Esophagus squamous epithelium (tissue), 5 donors: ENCODE results near the gene GMFB. TPM values are rescaled to one million over a fixed set of nuclear protein-coding genes. Genes with fewer than 3 reads are reported as not detected.

Experiments
- DNase-seq: peaks from one replicate; lab custom pipeline; 2025; lab: John Stamatoyannopoulos, UW
- H3K27ac ChIP-seq, 4 donors: fragments of 200-600 bp; sonication (generic); one replicate each; pipeline ENCODE4 v1.5.1; 2016 to 2019; ENCODE audit warnings: mild to moderate bottlenecking in 1 of 4
- H3K27me3 ChIP-seq, 4 donors: fragments of 200-600 bp; sonication (generic); 1 replicate in 3 of 4; 2 replicates in 1 of 4; pipeline versions ENCODE4 v1.5.1 to v1.6.0; 2017 to 2021; ENCODE audit warnings: antibody characterized with exemption in 1 of 4
- H3K36me3 ChIP-seq, 3 donors: fragments of 200-600 bp; sonication (generic); one replicate each; pipeline ENCODE4 v1.5.1; 2016 to 2019
- H3K4me1 ChIP-seq, 3 donors: fragments of 200-600 bp; sonication (generic); one replicate each; pipeline ENCODE4 v1.5.1; 2017 to 2019
- H3K4me3 ChIP-seq, 4 donors: fragments of 200-600 bp; sonication (generic); 1 replicate in 3 of 4; 2 replicates in 1 of 4; pipeline ENCODE4 v1.5.1; 2016 to 2019; ENCODE audit warnings: mild to moderate bottlenecking in 2 of 4, moderate library complexity in 1 of 4
- H3K9me3 ChIP-seq, 3 donors: fragments of 200-600 bp; sonication (generic); one replicate each; pipeline ENCODE4 v1.5.1; 2016 to 2019
- POLR2A ChIP-seq, 4 donors: fragments of 450-650 bp; IDR thresholded peaks; one replicate each; pipeline ENCODE4 v1.6.1; 2017; ENCODE audit warnings: antibody characterized with exemption in 4 of 4, mild to moderate bottlenecking in 4 of 4, moderate library complexity in 3 of 4
- WGBS, 2 donors: methylation state at CpG; one replicate each; pipeline ENCODE4 v1.1.5; 2018; 5-methylcytosine and 5-hydroxymethylcytosine counted together
- intact Hi-C: fragments of 100-400 bp; cut with DNase I; formaldehyde crosslinking; loops from one replicate; pipeline ENCODE4 v1.15.0; 2022
- total RNA-seq, 4 donors: library from RNA; depleted of rRNA; stranded (reverse); fragments of >200 nt; gene quantifications; one replicate each; pipeline ENCODE4 v1.1.0, GENCODE V29; 2016
- TF ChIP-seq, protein P1 (sequence below), 6 experiments: fragments of 450-650 bp in 4 of 6; fragments of 200-600 bp in 2 of 6; sonication (generic) in 2 of 6; IDR thresholded peaks; one replicate each; pipeline ENCODE4 v1.5.1; 2016 to 2019; ENCODE audit warnings: antibody characterized with exemption in 6 of 6, mild to moderate bottlenecking in 4 of 6, moderate library complexity in 4 of 6
- donor health status: DM: yes; HTN: yes; CAD: no.

Gene GMFB
- 10 to 100 TPM; 10.2 to 69.8 (median 36.2) TPM for total RNA-seq

DNA sequence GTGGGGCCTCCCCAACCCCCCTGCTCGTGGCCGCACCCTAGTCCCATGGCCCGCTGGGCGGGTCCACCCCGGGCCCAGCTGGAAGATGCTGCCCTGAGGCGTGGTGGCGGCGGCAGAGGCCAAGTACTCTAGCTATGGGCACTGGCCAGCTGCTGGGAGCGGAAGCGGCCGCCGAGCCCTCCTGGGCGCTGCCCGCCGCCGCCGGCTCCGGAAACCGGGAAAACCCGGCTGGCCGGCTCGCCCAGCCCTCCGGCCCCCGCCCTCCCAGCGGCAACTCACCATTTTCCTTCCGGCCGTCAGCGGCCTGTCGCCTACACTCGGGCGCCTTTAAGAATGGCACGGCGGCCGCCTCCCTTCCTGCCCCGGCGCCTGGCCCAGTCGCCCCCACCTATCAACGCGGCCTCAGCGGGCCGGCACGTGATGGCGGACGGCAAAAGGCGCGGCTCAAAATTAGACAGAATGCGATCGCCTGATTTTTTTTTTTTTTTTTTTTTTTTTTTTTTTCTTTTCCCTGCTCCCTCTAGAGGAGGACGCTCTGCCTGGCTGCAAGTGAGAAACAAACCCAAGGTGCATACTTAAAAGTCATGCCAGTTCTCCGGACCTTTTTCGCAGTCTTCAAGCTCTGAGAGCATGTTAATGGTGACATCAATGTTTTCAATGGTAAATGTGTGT is at the start of gene GMFB:
Gene GMFB, minus strand, starts transcription at position 335 of the 672 bp plus-strand sequence. Its CDS starts 53 bp downstream, at position 282.
- Histone ChIP-seq H3K36me3 (no peaks in the 10 kb centered on the region), H3K27ac (peak within 1 kb of the TSS; percentile 90 to 96 (median 95)), H3K4me1 (peaks cover 0 to 59% (median 11%) of the 10 kb centered on the region in 3 donors), H3K9me3 (no peaks in the 10 kb centered on the region), H3K4me3 (peak within 1 kb of the TSS; percentile 50 to 88 (median 76)), H3K27me3 (no peaks in the 10 kb centered on the region)
- intact Hi-C loops = no loop called here
- DNase-seq = peak; percentile 68
- WGBS, 2 donors = 0 to 1% methylated on average over 18 to 23 of the region's 51 CpGs
- TF ChIP-seq POLR2A (IDR thresholded peaks at IDR 0.05) = peak in 2 of 4 donors; percentile 74 to 80
- TF ChIP-seq, protein P1, sequence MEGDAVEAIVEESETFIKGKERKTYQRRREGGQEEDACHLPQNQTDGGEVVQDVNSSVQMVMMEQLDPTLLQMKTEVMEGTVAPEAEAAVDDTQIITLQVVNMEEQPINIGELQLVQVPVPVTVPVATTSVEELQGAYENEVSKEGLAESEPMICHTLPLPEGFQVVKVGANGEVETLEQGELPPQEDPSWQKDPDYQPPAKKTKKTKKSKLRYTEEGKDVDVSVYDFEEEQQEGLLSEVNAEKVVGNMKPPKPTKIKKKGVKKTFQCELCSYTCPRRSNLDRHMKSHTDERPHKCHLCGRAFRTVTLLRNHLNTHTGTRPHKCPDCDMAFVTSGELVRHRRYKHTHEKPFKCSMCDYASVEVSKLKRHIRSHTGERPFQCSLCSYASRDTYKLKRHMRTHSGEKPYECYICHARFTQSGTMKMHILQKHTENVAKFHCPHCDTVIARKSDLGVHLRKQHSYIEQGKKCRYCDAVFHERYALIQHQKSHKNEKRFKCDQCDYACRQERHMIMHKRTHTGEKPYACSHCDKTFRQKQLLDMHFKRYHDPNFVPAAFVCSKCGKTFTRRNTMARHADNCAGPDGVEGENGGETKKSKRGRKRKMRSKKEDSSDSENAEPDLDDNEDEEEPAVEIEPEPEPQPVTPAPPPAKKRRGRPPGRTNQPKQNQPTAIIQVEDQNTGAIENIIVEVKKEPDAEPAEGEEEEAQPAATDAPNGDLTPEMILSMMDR (IDR thresholded peaks at IDR 0.05) = peak in 5 of 6 experiments; percentile 22 to 57 (median 27)

GRCh38 chr14:54538055-54538454 is 49.3 kb upstream of the GMFB start:
- Histone ChIP-seq H3K4me3 (no peak overlapping the region), H3K9me3 (no peaks in the 10 kb centered on the region), H3K27me3 (no peaks in the 10 kb centered on the region), H3K4me1 (no peaks in the 10 kb centered on the region), H3K36me3 (peaks cover 0 to 38% (median 0%) of the 10 kb centered on the region in 3 donors), H3K27ac (no peak overlapping the region)
- TF ChIP-seq POLR2A (IDR thresholded peaks at IDR 0.05) = no peak
- TF ChIP-seq, protein P1 (IDR thresholded peaks at IDR 0.05) = no peak
- DNase-seq = no peak
- WGBS, 2 donors = 96% methylated on average over 3 of the region's 3 CpGs
- intact Hi-C loops = no loop called here

GRCh38 chr14:54537651-54538050 is 48.9 kb upstream of the GMFB start:
- DNase-seq = no peak
- 84 to 88% methylated on average over 2 of the region's 2 CpGs for WGBS, 2 donors
- intact Hi-C loops = no loop called here
- H3K4me3 ChIP-seq = no peak overlapping the region
- no peak overlapping the region for H3K27ac ChIP-seq
- no peaks in the 10 kb centered on the region for H3K27me3 ChIP-seq
- TF ChIP-seq, protein P1 (IDR thresholded peaks at IDR 0.05) = no peak
- no peak for TF ChIP-seq POLR2A (IDR thresholded peaks at IDR 0.05)
- peaks cover 0 to 38% (median 0%) of the 10 kb centered on the region in 3 donors for H3K36me3 ChIP-seq
- H3K4me1 ChIP-seq = no peaks in the 10 kb centered on the region
- no peaks in the 10 kb centered on the region for H3K9me3 ChIP-seq

DNA sequence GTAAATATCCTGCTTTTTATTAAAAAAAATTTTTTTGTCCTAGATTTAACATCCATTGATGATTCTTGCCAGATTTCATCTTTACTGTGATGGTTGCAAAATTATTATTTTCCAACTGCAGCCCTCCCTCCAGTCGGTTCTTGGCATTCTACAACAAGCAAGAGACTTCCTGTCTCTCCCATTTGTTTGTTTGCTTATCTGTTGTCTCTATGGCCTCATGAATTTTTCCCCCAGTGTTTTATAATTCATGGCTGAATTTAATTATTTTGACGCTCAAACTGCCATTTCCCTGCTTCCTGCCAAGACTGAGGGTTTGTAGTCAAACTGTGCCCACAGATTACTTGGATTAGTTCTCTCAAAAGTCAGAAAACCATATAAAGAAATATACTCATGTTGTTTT is 46.9 kb upstream of the GMFB start:
- TF ChIP-seq POLR2A (IDR thresholded peaks at IDR 0.05) = no peak
- TF ChIP-seq, protein P1 (IDR thresholded peaks at IDR 0.05) = no peak
- DNase-seq = no peak

GRCh38 chr14:54535126-54535525 is 46.3 kb upstream of the GMFB start:
- Histone ChIP-seq H3K27me3 (no peaks in the 10 kb centered on the region), H3K36me3 (peaks cover 0 to 46% (median 0%) of the 10 kb centered on the region in 3 donors), H3K4me1 (no peaks in the 10 kb centered on the region), H3K4me3 (no peak overlapping the region), H3K27ac (no peak overlapping the region), H3K9me3 (no peaks in the 10 kb centered on the region)
- TF ChIP-seq POLR2A (IDR thresholded peaks at IDR 0.05) = no peak
- TF ChIP-seq, protein P1 (IDR thresholded peaks at IDR 0.05) = no peak
- DNase-seq = no peak
- WGBS, 2 donors = 100% methylated on average over 1 of the region's 1 CpG
- intact Hi-C loops = no loop called here

More for the DNA sequence above, 46.9 kb upstream of the GMFB start:
- H3K9me3 ChIP-seq = no peaks in the 10 kb centered on the region
- intact Hi-C loops = no loop called here
- H3K4me1 ChIP-seq = no peaks in the 10 kb centered on the region
- no peaks in the 10 kb centered on the region for H3K27me3 ChIP-seq
- no peak overlapping the region for H3K4me3 ChIP-seq
- H3K27ac ChIP-seq = no peak overlapping the region
- peaks cover 0 to 41% (median 0%) of the 10 kb centered on the region in 3 donors for H3K36me3 ChIP-seq
- 60 to 68% methylated on average over 2 of the region's 2 CpGs for WGBS, 2 donors
